Panc1 (cell line): ENCODE measurements around the gene DST. TPM values are rescaled to one million over a fixed set of nuclear protein-coding genes. Genes with fewer than 3 reads are reported as not detected.

Source experiments
- ATAC-seq: fragments of 200-7000 bp; cut with Tn5 transposase; 2 replicates; pipeline ENCODE4 v1.9.1; 2020; ENCODE audit warnings: mild to moderate bottlenecking, moderate library complexity
- BruUV-seq: library from RNA; stranded (reverse); fragments of 400-500 nt; replicated peaks from 2 replicates; lab custom pipeline; 2021; lab: Mats Ljungman, UMichigan
- CTCF ChIA-PET: fragments of 300-600 bp; sonication (Branson Sonifier 250); formaldehyde crosslinking; loops from one replicate; lab custom pipeline; 2022; ENCODE audit warnings: antibody characterized with exemption; lab: Charles Lee
- POLR2A ChIA-PET: fragments of 300-600 bp; sonication (Branson Sonifier 250); formaldehyde crosslinking; loops from one replicate; lab custom pipeline; 2022; ENCODE audit warnings: antibody characterized with exemption; lab: Charles Lee
- DNase-seq: peaks from one replicate; pipeline ENCODE4 v3.0.0-alpha.2; 2010; ENCODE audit warnings: low read depth, low spot score
- H3K27ac ChIP-seq: 2 replicates; pipeline ENCODE4 v1.5.1; 2011; ENCODE audit warnings: mild to moderate bottlenecking, low read length, inconsistent platforms
- H3K27me3 ChIP-seq: fragments of 200-500 bp; sonication (Bioruptor generic); 2 replicates; pipeline ENCODE4 v1.6.0; 2014; ENCODE audit warnings: low read length, inconsistent platforms; ENCODE audit not compliant: control insufficient read depth, insufficient read depth
- H3K36me3 ChIP-seq: fragments of 200-500 bp; sonication (Bioruptor generic); 2 replicates; pipeline ENCODE4 v1.5.1; 2014; ENCODE audit warnings: inconsistent platforms, mild to moderate bottlenecking, low read length, moderate library complexity; ENCODE audit not compliant: control insufficient read depth, insufficient read depth
- H3K4me1 ChIP-seq: 2 replicates; pipeline ENCODE4 v1.5.1; 2011; ENCODE audit warnings: inconsistent platforms, mild to moderate bottlenecking, low read length, moderate library complexity; ENCODE audit not compliant: control insufficient read depth, insufficient read depth
- H3K4me3 ChIP-seq, 2 experiments: 2 replicates each; pipeline ENCODE4 v1.5.1; 2011 to 2012; ENCODE audit warnings: low read depth in 2 of 2, low read length in 2 of 2, mild to moderate bottlenecking in 2 of 2, inconsistent platforms in 1 of 2, moderate library complexity in 1 of 2
- H3K9me3 ChIP-seq: fragments of 200-500 bp; sonication (Bioruptor generic); 2 replicates; pipeline ENCODE4 v1.5.1; 2014; ENCODE audit warnings: low read depth, mild to moderate bottlenecking, inconsistent platforms, low read length, moderate library complexity; ENCODE audit not compliant: control insufficient read depth, insufficient read depth
- POLR2AphosphoS5 ChIP-seq: IDR thresholded peaks from 2 replicates; pipeline ENCODE4 v1.6.1; 2012; ENCODE audit warnings: mild to moderate bottlenecking, low read depth, low read length, moderate library complexity
- SIN3A ChIP-seq: IDR thresholded peaks from 2 replicates; pipeline ENCODE4 v1.6.1; 2012; ENCODE audit warnings: low read depth, mild to moderate bottlenecking, low read length, moderate library complexity, borderline replicate concordance; ENCODE audit not compliant: insufficient read depth
- TCF7L2 ChIP-seq: IDR thresholded peaks from 2 replicates; pipeline ENCODE4 v1.6.1; 2011; ENCODE audit warnings: mild to moderate bottlenecking, low read depth, low read length, inconsistent platforms
- in situ Hi-C: cut with HindIII; loops from 2 replicates; pipeline ENCODE4 v1.10.0; 2016; ENCODE audit warnings: low sequenced_read_pairs, low pct_unique_long_range_greater_than_20kb
- intact Hi-C: fragments of 100-400 bp; cut with micrococcal nuclease; formaldehyde crosslinking; loops from one replicate; pipeline ENCODE4 v1.10.0; 2022; ENCODE audit not compliant: unreplicated experiment
- total RNA-seq: library from RNA; stranded (reverse); gene quantifications from one replicate; pipeline ENCODE4 v1.2.1, GENCODE V29; 2021; ENCODE audit not compliant: unreplicated experiment
- TF ChIP-seq, protein P1 (sequence below), 2 experiments: IDR thresholded peaks; 2 replicates each; pipeline ENCODE4 v1.6.1; 2011 to 2012; ENCODE audit warnings: low read depth in 2 of 2, control low read depth in 1 of 2, low read length in 1 of 2, mild to moderate bottlenecking in 1 of 2, moderate library complexity in 1 of 2; ENCODE audit not compliant: insufficient read depth in 1 of 2
- TF ChIP-seq, protein P2 (sequence below): fragments of 450-650 bp; IDR thresholded peaks from 2 replicates; pipeline ENCODE4 v1.5.1; 2017; ENCODE audit warnings: mild to moderate bottlenecking

The DST gene
- total RNA-seq, 1 experiment from 2014 or later: 230 TPM

DNA sequence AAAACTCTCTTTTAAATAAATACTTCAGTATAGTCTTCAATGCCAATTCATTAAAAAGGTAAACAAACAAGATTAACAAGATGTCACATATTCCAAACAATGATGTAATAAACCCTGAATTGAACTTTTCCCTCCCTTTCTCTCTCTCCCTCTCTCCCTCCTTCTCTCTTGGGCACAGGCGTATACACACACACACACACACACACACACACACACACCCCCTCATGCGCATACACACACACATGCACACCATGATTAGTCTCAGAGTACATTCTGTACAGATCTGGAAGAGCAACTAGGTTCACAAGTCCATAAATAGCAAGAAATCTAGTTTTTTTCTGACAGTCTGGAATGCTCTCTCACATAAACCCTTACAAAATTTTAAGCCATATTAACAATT lies 128.3 kb downstream of the DST start:
- in situ Hi-C loops (no loop called here), intact Hi-C loops (no loop called here)
- TF ChIP-seq POLR2AphosphoS5 (no peak), TCF7L2 (no peak), SIN3A (no peak)
- TF ChIP-seq, protein P1, sequence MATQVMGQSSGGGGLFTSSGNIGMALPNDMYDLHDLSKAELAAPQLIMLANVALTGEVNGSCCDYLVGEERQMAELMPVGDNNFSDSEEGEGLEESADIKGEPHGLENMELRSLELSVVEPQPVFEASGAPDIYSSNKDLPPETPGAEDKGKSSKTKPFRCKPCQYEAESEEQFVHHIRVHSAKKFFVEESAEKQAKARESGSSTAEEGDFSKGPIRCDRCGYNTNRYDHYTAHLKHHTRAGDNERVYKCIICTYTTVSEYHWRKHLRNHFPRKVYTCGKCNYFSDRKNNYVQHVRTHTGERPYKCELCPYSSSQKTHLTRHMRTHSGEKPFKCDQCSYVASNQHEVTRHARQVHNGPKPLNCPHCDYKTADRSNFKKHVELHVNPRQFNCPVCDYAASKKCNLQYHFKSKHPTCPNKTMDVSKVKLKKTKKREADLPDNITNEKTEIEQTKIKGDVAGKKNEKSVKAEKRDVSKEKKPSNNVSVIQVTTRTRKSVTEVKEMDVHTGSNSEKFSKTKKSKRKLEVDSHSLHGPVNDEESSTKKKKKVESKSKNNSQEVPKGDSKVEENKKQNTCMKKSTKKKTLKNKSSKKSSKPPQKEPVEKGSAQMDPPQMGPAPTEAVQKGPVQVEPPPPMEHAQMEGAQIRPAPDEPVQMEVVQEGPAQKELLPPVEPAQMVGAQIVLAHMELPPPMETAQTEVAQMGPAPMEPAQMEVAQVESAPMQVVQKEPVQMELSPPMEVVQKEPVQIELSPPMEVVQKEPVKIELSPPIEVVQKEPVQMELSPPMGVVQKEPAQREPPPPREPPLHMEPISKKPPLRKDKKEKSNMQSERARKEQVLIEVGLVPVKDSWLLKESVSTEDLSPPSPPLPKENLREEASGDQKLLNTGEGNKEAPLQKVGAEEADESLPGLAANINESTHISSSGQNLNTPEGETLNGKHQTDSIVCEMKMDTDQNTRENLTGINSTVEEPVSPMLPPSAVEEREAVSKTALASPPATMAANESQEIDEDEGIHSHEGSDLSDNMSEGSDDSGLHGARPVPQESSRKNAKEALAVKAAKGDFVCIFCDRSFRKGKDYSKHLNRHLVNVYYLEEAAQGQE (IDR thresholded peaks at IDR 0.05; ENCODE audit: insufficient read depth in 1 of 2, low read depth in 2 of 2, low read length in 1 of 2): no peak
- TF ChIP-seq, protein P2, sequence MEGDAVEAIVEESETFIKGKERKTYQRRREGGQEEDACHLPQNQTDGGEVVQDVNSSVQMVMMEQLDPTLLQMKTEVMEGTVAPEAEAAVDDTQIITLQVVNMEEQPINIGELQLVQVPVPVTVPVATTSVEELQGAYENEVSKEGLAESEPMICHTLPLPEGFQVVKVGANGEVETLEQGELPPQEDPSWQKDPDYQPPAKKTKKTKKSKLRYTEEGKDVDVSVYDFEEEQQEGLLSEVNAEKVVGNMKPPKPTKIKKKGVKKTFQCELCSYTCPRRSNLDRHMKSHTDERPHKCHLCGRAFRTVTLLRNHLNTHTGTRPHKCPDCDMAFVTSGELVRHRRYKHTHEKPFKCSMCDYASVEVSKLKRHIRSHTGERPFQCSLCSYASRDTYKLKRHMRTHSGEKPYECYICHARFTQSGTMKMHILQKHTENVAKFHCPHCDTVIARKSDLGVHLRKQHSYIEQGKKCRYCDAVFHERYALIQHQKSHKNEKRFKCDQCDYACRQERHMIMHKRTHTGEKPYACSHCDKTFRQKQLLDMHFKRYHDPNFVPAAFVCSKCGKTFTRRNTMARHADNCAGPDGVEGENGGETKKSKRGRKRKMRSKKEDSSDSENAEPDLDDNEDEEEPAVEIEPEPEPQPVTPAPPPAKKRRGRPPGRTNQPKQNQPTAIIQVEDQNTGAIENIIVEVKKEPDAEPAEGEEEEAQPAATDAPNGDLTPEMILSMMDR: no peak

DNA sequence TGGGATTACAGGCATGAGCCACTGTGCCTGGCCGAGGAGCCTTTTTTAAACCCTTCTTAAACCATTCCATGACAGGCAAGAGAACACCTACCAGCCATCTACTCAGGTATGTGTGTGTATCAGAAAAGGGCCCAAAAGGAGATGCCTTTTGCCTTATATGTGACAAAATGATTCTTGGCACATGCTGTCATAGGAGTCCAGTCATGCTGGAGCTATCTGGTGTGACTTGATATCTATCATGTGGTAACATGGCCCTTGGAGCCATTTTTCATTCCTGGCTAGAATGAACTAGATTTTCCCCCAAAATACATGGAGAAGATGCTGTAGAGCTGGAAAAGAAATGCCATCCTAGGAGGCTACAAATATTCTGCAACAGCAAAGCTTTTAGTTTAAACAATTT lies 129.1 kb downstream of the DST start:
- TF ChIP-seq TCF7L2 (no peak), POLR2AphosphoS5 (no peak), SIN3A (no peak)
- TF ChIP-seq, protein P1 (IDR thresholded peaks at IDR 0.05; ENCODE audit: insufficient read depth in 1 of 2, low read depth in 2 of 2, low read length in 1 of 2): no peak
- intact Hi-C loops: no loop called here
- ATAC-seq (no peak), DNase-seq (no peak)
- in situ Hi-C loops: no loop called here
- Histone ChIP-seq H3K27me3 (no peaks in the 10 kb centered on the region), H3K9me3 (no peaks in the 10 kb centered on the region), H3K4me1 (no peaks in the 10 kb centered on the region), H3K27ac (no peak overlapping the region), H3K36me3 (peaks cover 48% of the 10 kb centered on the region), H3K4me3 (no peak overlapping the region)
- ChIA-PET CTCF (no interaction called here), POLR2A (no interaction called here)
- no TSS peak for BruUV-seq

More for the DNA sequence above, 128.3 kb downstream of the DST start:
- ATAC-seq (no peak), DNase-seq (no peak)
- Histone ChIP-seq H3K36me3 (peaks cover 40% of the 10 kb centered on the region), H3K4me3 (no peak overlapping the region), H3K9me3 (no peaks in the 10 kb centered on the region), H3K27ac (no peak overlapping the region), H3K27me3 (no peaks in the 10 kb centered on the region), H3K4me1 (no peaks in the 10 kb centered on the region)
- BruUV-seq: no TSS peak
- ChIA-PET POLR2A (no interaction called here), CTCF (interaction anchor here (0.6 kb wide), 1 partner anchor 339 kb away, joined by 4 read pairs; no protein-coding TSS in a partner anchor)
